Common myeloid progenitor, CD34-positive (primary cell): ENCODE results near the gene RDH13.
A peak's percentile ranks its signal among the peaks of the same experiment; 100 is the strongest.

Experiments
- CTCF ChIA-PET: fragments of 350-600 bp; sonication (Branson Sonifier 250); formaldehyde crosslinking; loops from one replicate; lab custom pipeline; 2021; ENCODE audit warnings: antibody characterized with exemption; lab: Charles Lee
- POLR2A ChIA-PET: fragments of 350-600 bp; sonication (Branson Sonifier 250); formaldehyde crosslinking; loops from one replicate; lab custom pipeline; 2021; ENCODE audit warnings: antibody characterized with exemption; lab: Charles Lee
- DNase-seq, 3 donors: peaks; one replicate each; pipeline versions ENCODE4 v3.0.0 to v3.0.0-alpha.2; 2013
- H3K27ac ChIP-seq, 2 experiments: 1 replicate in 1 of 2; 2 replicates in 1 of 2; pipeline ENCODE4 v1.7.0; 2013; ENCODE audit warnings: inconsistent platforms in 2 of 2, low read length in 2 of 2, mild to moderate bottlenecking in 2 of 2, low read depth in 1 of 2, moderate library complexity in 1 of 2; ENCODE audit not compliant: severe bottlenecking in 2 of 2, insufficient read depth in 1 of 2, poor library complexity in 1 of 2
- H3K27me3 ChIP-seq, 5 experiments: replicated peaks in 2 of 5; 1 replicate in 3 of 5; 2 replicates in 2 of 5; pipeline versions ENCODE4 v1.6.1 to v1.7.0; 2013; ENCODE audit warnings: low read length in 4 of 5, mild to moderate bottlenecking in 2 of 5, moderate library complexity in 2 of 5, inconsistent platforms in 1 of 5; ENCODE audit not compliant: insufficient read depth in 5 of 5, control insufficient read depth in 4 of 5
- H3K36me3 ChIP-seq, 4 experiments: 1 replicate in 2 of 4; 2 replicates in 2 of 4; pipeline versions ENCODE4 v1.6.1 to v1.7.0; 2013; ENCODE audit warnings: low read length in 3 of 4, control low read depth in 1 of 4, mild to moderate bottlenecking in 1 of 4; ENCODE audit not compliant: control insufficient read depth in 4 of 4, insufficient read depth in 4 of 4
- H3K4me1 ChIP-seq, 4 experiments: 1 replicate in 3 of 4; 2 replicates in 1 of 4; pipeline versions ENCODE4 v1.6.1 to v1.7.1; 2013; ENCODE audit warnings: low read length in 3 of 4, mild to moderate bottlenecking in 3 of 4, control low read depth in 1 of 4, inconsistent platforms in 1 of 4, moderate library complexity in 1 of 4; ENCODE audit not compliant: control insufficient read depth in 4 of 4, insufficient read depth in 4 of 4; ENCODE audit errors: control extremely low read depth in 1 of 4
- H3K4me3 ChIP-seq, 7 experiments: 1 replicate in 4 of 7; 2 replicates in 3 of 7; pipeline versions ENCODE4 v1.5.1 to v1.7.0; 2013; ENCODE audit warnings: mild to moderate bottlenecking in 7 of 7, low read length in 6 of 7, moderate library complexity in 6 of 7, inconsistent platforms in 2 of 7, low read depth in 2 of 7, control low read depth in 1 of 7; ENCODE audit not compliant: insufficient read depth in 4 of 7, control insufficient read depth in 1 of 7; ENCODE audit errors: extremely low read depth in 1 of 7
- H3K9me3 ChIP-seq, 5 experiments: 1 replicate in 4 of 5; 2 replicates in 1 of 5; pipeline versions ENCODE4 v1.6.1 to v1.7.1; 2013; ENCODE audit warnings: low read length in 4 of 5, mild to moderate bottlenecking in 2 of 5, inconsistent platforms in 1 of 5, low read depth in 1 of 5, moderate library complexity in 1 of 5; ENCODE audit not compliant: control insufficient read depth in 4 of 5, insufficient read depth in 2 of 5; ENCODE audit errors: control extremely low read depth in 1 of 5
- WGBS: methylation state at CpG from one replicate; pipeline ENCODE4 v1.1.5; 2013; ENCODE audit not compliant: insufficient coverage; 5-methylcytosine and 5-hydroxymethylcytosine counted together

RDH13 gene

GRCh38 chr19:55077106-55077505 is 14.2 kb upstream of the RDH13 start:
- Histone ChIP-seq H3K27ac (no peak overlapping the region), H3K27me3 (peaks cover 0 to 35% (median 11%) of the 10 kb centered on the region in 5 experiments), H3K4me3 (no peak overlapping the region), H3K4me1 (peaks cover 0 to 30% (median 24%) of the 10 kb centered on the region in 4 experiments), H3K9me3 (peaks cover 0 to 7% (median 2%) of the 10 kb centered on the region in 5 experiments), H3K36me3 (no peaks in the 10 kb centered on the region)
- DNase-seq, result no peak
- ChIA-PET CTCF (no interaction called here), POLR2A (no interaction called here)
- no CpG with 5 or more reads among the region's 2 CpGs for WGBS

GRCh38 chr19:55076321-55076720 is 13.4 kb upstream of the RDH13 start:
- peaks cover 0 to 37% (median 9%) of the 10 kb centered on the region in 5 experiments for H3K27me3 ChIP-seq
- CTCF ChIA-PET, result interaction anchor here (1.6 kb wide), 1 partner anchor 195 kb away, joined by 3 read pairs; no protein-coding TSS in a partner anchor
- 87% methylated on average over 10 of the region's 12 CpGs for WGBS

GRCh38 chr19:55075371-55075998 is 12.5 kb upstream of the RDH13 start, which contains the start of gene EPS8L1:
TSS of gene EPS8L1 (plus strand) at chr19:55075869. CDS start at chr19:55076445, 576 bp downstream.
- no peaks in the 10 kb centered on the region for H3K36me3 ChIP-seq
- H3K4me1 ChIP-seq, result peaks cover 0 to 15% (median 8%) of the 10 kb centered on the region in 4 experiments
- no peak within 1 kb of the TSS for H3K4me3 ChIP-seq
- peak in 1 of 3 donors; percentile 36 for DNase-seq
- WGBS, result 63% methylated on average over 17 of the region's 18 CpGs
- CTCF ChIA-PET, result interaction anchor here (1.6 kb wide), 1 partner anchor 194 kb away, joined by 3 read pairs; no protein-coding TSS in a partner anchor
- peaks cover 0 to 42% (median 12%) of the 10 kb centered on the region in 5 experiments for H3K27me3 ChIP-seq
- H3K27ac ChIP-seq, result no peak within 1 kb of the TSS
- POLR2A ChIA-PET, result no interaction called here
- H3K9me3 ChIP-seq, result peaks cover 0 to 7% (median 2%) of the 10 kb centered on the region in 5 experiments

More at GRCh38 chr19:55076321-55076720, 13.4 kb upstream of the RDH13 start:
- H3K27ac ChIP-seq, result no peak overlapping the region
- peaks cover 0 to 24% (median 17%) of the 10 kb centered on the region in 4 experiments for H3K4me1 ChIP-seq
- POLR2A ChIA-PET, result no interaction called here
- no peak overlapping the region for H3K4me3 ChIP-seq
- H3K9me3 ChIP-seq, result peaks cover 0 to 7% (median 2%) of the 10 kb centered on the region in 5 experiments
- DNase-seq, result no peak
- H3K36me3 ChIP-seq, result no peaks in the 10 kb centered on the region

- Histone ChIP-seq H3K4me3 (no peak overlapping the region), H3K27me3 (peaks cover 6 to 57% (median 30%) of the 10 kb centered on the region in 5 experiments), H3K36me3 (no peaks in the 10 kb centered on the region), H3K9me3 (peaks cover 0 to 7% (median 3%) of the 10 kb centered on the region in 5 experiments), H3K4me1 (peaks cover 0 to 12% (median 7%) of the 10 kb centered on the region in 4 experiments), H3K27ac (no peak overlapping the region)
- no peak for DNase-seq
- WGBS, result 61% methylated on average over 2 of the region's 8 CpGs
- ChIA-PET CTCF (no interaction called here), POLR2A (no interaction called here)
These were observed 9.0 kb upstream of the RDH13 start for GRCh38 chr19:55071913-55072312.

- DNase-seq, result peak in 1 of 3 donors; percentile 86
- peaks cover 0 to 7% (median 3%) of the 10 kb centered on the region in 5 experiments for H3K9me3 ChIP-seq
- CTCF ChIA-PET, result no interaction called here
- POLR2A ChIA-PET, result no interaction called here
- H3K4me3 ChIP-seq, result no peak overlapping the region
- WGBS, result 82% methylated on average over 3 of the region's 8 CpGs
- peaks cover 6 to 65% (median 30%) of the 10 kb centered on the region in 5 experiments for H3K27me3 ChIP-seq
- H3K4me1 ChIP-seq, result peaks cover 0 to 12% (median 7%) of the 10 kb centered on the region in 4 experiments
- H3K27ac ChIP-seq, result no peak overlapping the region
- no peaks in the 10 kb centered on the region for H3K36me3 ChIP-seq
These were observed 8.2 kb upstream of the RDH13 start for GRCh38 chr19:55071129-55071502.

- ChIA-PET CTCF (no interaction called here), POLR2A (no interaction called here)
- H3K27me3 ChIP-seq, result peaks cover 6 to 69% (median 30%) of the 10 kb centered on the region in 5 experiments
- no peak overlapping the region for H3K27ac ChIP-seq
- H3K36me3 ChIP-seq, result no peaks in the 10 kb centered on the region
- peak in 1 of 3 donors; percentile 57 for DNase-seq
- 98% methylated on average over 6 of the region's 10 CpGs for WGBS
- peaks cover 0 to 7% (median 3%) of the 10 kb centered on the region in 5 experiments for H3K9me3 ChIP-seq
- H3K4me1 ChIP-seq, result peaks cover 0 to 11% (median 7%) of the 10 kb centered on the region in 4 experiments
- no peak overlapping the region for H3K4me3 ChIP-seq
These were observed 7.6 kb upstream of the RDH13 start for GRCh38 chr19:55070466-55071128.

GRCh38 chr19:55069865-55070197 is 6.9 kb upstream of the RDH13 start:
- CTCF ChIA-PET, result no interaction called here
- DNase-seq, result no peak
- WGBS, result no CpG with 5 or more reads among the region's 2 CpGs
- peaks cover 6 to 72% (median 30%) of the 10 kb centered on the region in 5 experiments for H3K27me3 ChIP-seq
- H3K9me3 ChIP-seq, result peaks cover 0 to 7% (median 3%) of the 10 kb centered on the region in 5 experiments
- no peak overlapping the region for H3K27ac ChIP-seq
- H3K4me3 ChIP-seq, result no peak overlapping the region
- H3K4me1 ChIP-seq, result peaks cover 0 to 8% (median 7%) of the 10 kb centered on the region in 4 experiments
- POLR2A ChIA-PET, result interaction anchor here (0.6 kb wide), 1 partner anchor 761 kb away, joined by 3 read pairs; no protein-coding TSS in a partner anchor
- H3K36me3 ChIP-seq, result no peaks in the 10 kb centered on the region
